Naive B cell (primary cell): Measurements from ENCODE around the gene TSNAX. TPM values are rescaled to one million over a fixed set of nuclear protein-coding genes. Genes with fewer than 3 reads are reported as not detected.

Source experiments
- ATAC-seq, 2 donors: fragments of 150-1000 bp; cut with Tn5 transposase; 2 replicates each; pipeline ENCODE4 v1.10.0; 2021; ENCODE audit warnings: low read depth in 2 of 2, mild to moderate bottlenecking in 2 of 2, moderate library complexity in 2 of 2
- DNase-seq: peaks from one replicate; pipeline ENCODE4 v3.0.0; 2022
- H3K27ac Mint-ChIP-seq, 6 donors: one replicate each; pipeline ENCODE4 v1.8.0; 2020 to 2022; ENCODE audit warnings: mild to moderate bottlenecking in 6 of 6, mixed read lengths in 6 of 6, moderate library complexity in 5 of 6, inconsistent platforms in 2 of 6
- H3K27me3 Mint-ChIP-seq, 3 donors: one replicate each; pipeline ENCODE4 v1.8.0; 2021 to 2022; ENCODE audit warnings: mixed read lengths in 3 of 3, mild to moderate bottlenecking in 1 of 3
- H3K36me3 Mint-ChIP-seq, 2 donors: one replicate each; pipeline ENCODE4 v1.8.0; 2020 to 2022; ENCODE audit warnings: mixed read lengths in 2 of 2, inconsistent platforms in 1 of 2, mild to moderate bottlenecking in 1 of 2
- H3K4me1 Mint-ChIP-seq, 3 donors: one replicate each; pipeline ENCODE4 v1.8.0; 2020 to 2022; ENCODE audit warnings: mixed read lengths in 3 of 3, inconsistent platforms in 1 of 3, mild to moderate bottlenecking in 1 of 3, moderate library complexity in 1 of 3
- H3K4me3 Mint-ChIP-seq, 8 donors: one replicate each; pipeline ENCODE4 v1.8.0; 2020 to 2022; ENCODE audit warnings: mild to moderate bottlenecking in 8 of 8, mixed read lengths in 8 of 8, moderate library complexity in 8 of 8, inconsistent platforms in 2 of 8
- H3K9me3 Mint-ChIP-seq, 7 donors: one replicate each; pipeline ENCODE4 v1.8.0; 2020 to 2022; ENCODE audit warnings: mixed read lengths in 7 of 7, mild to moderate bottlenecking in 5 of 7, inconsistent platforms in 2 of 7, moderate library complexity in 1 of 7
- polyA plus RNA-seq, 6 donors: library from polyadenylated mRNA; unstranded; fragments of 300-500 nt; fragmentation: Illumina TruSeq; gene quantifications; one replicate each; pipeline ENCODE4 v1.2.3, GENCODE V29; 2021; ENCODE audit warnings: low read depth in 6 of 6

Gene TSNAX, protein sequence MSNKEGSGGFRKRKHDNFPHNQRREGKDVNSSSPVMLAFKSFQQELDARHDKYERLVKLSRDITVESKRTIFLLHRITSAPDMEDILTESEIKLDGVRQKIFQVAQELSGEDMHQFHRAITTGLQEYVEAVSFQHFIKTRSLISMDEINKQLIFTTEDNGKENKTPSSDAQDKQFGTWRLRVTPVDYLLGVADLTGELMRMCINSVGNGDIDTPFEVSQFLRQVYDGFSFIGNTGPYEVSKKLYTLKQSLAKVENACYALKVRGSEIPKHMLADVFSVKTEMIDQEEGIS
- polyA plus RNA-seq = 100 to 1,000 TPM in 1 of 6 donors, 10 to 100 TPM in 5; 88.6 to 109 (median 92.6) TPM

DNA sequence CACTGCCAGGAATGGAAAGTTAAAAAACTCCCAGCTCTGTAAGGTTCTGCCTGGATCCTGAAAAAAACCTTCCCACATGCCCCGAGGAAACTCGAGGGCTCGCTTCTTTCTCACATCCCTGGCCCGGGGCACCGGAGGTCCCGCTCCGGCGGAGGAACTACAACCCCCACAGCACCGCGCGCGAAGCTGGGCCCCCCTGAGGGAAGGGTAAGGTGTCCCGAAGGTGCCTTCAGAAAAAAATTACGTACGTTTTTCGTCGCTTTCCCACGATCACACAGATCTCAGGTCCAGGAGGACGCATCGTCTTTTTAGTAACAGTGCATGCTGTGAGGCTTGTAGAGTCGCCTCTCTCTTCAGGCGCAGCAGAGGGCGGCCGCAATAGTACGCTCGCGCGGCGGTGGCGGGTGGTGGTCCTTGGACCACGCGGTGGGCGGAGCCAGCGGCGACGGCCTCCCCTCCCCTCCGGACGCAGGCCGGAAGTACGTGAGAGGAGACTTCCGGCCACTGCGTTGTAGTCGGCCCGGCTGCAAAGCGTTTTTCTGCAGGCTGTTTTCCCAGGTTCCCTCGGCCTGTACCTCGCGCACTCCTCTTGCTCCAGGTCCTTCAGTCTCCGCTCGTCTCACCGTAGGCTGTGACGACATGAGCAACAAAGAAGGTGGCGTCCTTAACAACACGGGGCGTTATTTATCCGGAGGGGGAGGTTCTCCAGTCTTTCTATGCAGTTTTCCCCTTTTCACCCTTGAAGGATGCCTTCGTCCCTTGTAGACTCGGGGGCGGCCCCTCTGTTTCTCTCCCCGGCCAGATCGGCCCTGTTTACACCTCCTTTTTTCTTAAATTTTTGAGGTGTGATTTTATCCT is at the start of gene TSNAX:
Gene TSNAX (plus strand): TSS at position 498 of the 858 bp plus-strand sequence. CDS start 142 bp downstream, at position 640.
- ATAC-seq = peak; percentile 89 to 90

DNA sequence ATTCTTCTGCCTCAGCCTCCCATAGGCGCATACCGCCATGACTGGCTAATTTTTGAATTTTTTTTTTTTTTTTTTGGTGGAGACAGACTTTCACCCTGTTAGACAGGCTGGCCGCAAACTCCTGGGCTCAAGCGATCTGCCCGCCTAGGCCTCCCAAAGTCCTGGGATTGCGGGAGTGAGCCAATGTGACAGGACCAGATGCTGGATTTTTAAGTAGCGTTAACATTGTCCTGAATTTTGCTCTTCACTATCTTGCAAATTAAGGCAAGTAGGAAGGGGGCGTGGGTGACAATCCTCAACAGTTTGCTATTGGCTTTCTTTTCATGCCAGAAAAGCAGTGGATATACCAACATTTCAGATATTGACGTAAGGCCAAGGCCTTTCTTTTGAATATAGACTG is 49.7 kb upstream of the TSNAX start:
- DNase-seq (no peak), ATAC-seq (no peak)
- Mint-ChIP-seq H3K4me1 (no peaks in the 10 kb centered on the region), H3K9me3 (peaks cover 0 to 5% (median 4%) of the 10 kb centered on the region in 7 donors), H3K27ac (no peak overlapping the region), H3K4me3 (no peak overlapping the region), H3K36me3 (no peaks in the 10 kb centered on the region), H3K27me3 (peaks cover 0 to 42% (median 13%) of the 10 kb centered on the region in 3 donors)

More for the DNA sequence above, at the start of gene TSNAX:
- peak; percentile 94 for DNase-seq
- peak within 1 kb of the TSS; percentile 99 to 100 (median 100) for H3K27ac Mint-ChIP-seq
- H3K27me3 Mint-ChIP-seq = no peaks in the 10 kb centered on the region
- H3K9me3 Mint-ChIP-seq = peaks cover 0 to 2% (median 0%) of the 10 kb centered on the region in 7 donors
- peaks cover 5 to 6% of the 10 kb centered on the region in 2 donors for H3K36me3 Mint-ChIP-seq
- H3K4me1 Mint-ChIP-seq = peaks cover 29 to 53% (median 38%) of the 10 kb centered on the region in 3 donors
- peak within 1 kb of the TSS; percentile 96 to 99 (median 98) for H3K4me3 Mint-ChIP-seq

GRCh38 chr1:231480008-231480407 is 48.5 kb upstream of the TSNAX start:
- peaks cover 0 to 34% (median 11%) of the 10 kb centered on the region in 3 donors for H3K27me3 Mint-ChIP-seq
- H3K9me3 Mint-ChIP-seq = peaks cover 0 to 5% (median 4%) of the 10 kb centered on the region in 7 donors
- no peak overlapping the region for H3K27ac Mint-ChIP-seq
- ATAC-seq (no peak), DNase-seq (no peak)
- no peaks in the 10 kb centered on the region for H3K36me3 Mint-ChIP-seq
- H3K4me3 Mint-ChIP-seq = no peak overlapping the region
- H3K4me1 Mint-ChIP-seq = no peaks in the 10 kb centered on the region

DNA sequence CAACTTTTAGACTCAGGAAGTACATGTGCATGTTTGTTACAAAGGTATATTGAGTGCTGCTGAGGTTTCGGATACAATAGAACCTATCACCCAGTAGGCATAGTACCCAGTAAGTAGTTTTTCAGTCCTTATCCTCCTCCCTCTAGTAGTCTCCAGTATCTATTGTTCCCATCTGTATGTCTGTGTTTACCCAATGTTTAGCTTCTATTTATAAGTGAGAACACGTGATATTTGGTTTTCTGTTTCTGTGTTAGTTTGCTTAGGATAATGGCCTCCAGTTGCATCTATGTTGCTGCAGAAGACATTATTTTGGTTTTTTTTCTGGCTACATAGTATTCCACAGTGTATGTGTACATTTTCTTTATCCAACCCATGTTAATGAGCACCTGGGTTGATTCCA is 47.2 kb upstream of the TSNAX start:
- no peak for DNase-seq
- H3K9me3 Mint-ChIP-seq = peaks cover 0 to 5% (median 4%) of the 10 kb centered on the region in 7 donors
- no peaks in the 10 kb centered on the region for H3K4me1 Mint-ChIP-seq
- peaks cover 9 to 21% (median 11%) of the 10 kb centered on the region in 3 donors for H3K27me3 Mint-ChIP-seq
- no peak overlapping the region for H3K27ac Mint-ChIP-seq
- no peaks in the 10 kb centered on the region for H3K36me3 Mint-ChIP-seq
- ATAC-seq = no peak
- H3K4me3 Mint-ChIP-seq = no peak overlapping the region

DNA sequence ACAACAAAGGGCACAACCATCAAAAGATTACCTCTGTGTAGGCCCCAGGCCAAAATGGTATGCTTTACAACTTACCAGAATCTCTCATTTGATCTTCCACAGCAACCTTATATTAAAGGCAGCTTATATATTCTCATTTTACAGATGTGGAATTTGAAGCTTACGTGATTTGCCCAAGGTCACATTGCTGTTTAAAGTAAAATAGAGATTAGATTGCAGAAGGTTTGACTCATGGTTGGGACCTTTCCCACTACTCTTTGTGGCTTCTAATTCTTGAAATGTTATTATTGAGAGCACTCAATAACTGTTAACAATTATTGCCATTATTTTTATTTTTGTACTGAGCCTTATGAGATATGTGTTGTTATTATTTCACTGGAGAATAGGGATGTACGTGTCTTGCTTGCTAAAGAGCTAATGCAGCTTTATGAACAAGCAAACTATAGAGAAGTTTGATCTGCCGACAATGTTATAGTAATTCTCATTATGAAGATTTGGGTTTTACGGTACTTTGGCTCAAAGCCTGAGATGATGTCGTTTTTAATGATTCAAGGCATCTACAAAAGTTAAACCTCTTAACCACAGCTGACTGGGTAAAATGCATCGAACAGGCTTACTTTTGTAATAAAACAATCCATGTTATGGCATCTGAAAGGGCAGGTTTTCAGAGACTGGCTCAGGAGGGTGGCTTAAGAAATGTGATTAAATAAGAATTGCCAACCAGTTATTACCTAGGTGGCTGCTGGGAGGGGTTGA is 43.3 kb upstream of the TSNAX start:
- Mint-ChIP-seq H3K4me1 (no peaks in the 10 kb centered on the region), H3K9me3 (peaks cover 0 to 2% (median under 1%) of the 10 kb centered on the region in 7 donors), H3K36me3 (no peaks in the 10 kb centered on the region), H3K27me3 (peaks cover 0 to 22% (median 20%) of the 10 kb centered on the region in 3 donors), H3K4me3 (no peak overlapping the region), H3K27ac (no peak overlapping the region)
- DNase-seq = no peak
- ATAC-seq = no peak

DNA sequence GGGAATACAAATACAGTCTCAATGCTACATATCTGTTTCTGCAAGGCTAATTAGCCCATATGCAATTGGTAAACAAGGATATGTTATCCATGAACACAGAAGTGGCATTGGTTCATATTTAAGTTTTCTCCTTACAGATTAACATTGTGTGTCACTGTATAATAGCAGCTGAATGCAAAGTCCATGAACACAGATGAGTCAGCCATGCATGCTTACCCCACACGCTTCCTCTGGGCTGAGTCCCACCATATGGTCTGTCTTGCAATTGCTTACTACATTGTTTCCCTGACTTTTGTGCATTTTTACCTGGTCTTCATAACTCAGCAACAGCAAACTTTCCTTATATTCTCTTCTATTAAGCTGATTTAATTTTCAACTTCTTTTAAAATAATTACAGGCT is 41.5 kb upstream of the TSNAX start:
- H3K9me3 Mint-ChIP-seq = no peaks in the 10 kb centered on the region
- H3K27ac Mint-ChIP-seq = no peak overlapping the region
- ATAC-seq (no peak), DNase-seq (no peak)
- no peak overlapping the region for H3K4me3 Mint-ChIP-seq
- H3K4me1 Mint-ChIP-seq = no peaks in the 10 kb centered on the region
- H3K36me3 Mint-ChIP-seq = no peaks in the 10 kb centered on the region
- H3K27me3 Mint-ChIP-seq = peaks cover 0 to 22% (median 10%) of the 10 kb centered on the region in 3 donors

DNA sequence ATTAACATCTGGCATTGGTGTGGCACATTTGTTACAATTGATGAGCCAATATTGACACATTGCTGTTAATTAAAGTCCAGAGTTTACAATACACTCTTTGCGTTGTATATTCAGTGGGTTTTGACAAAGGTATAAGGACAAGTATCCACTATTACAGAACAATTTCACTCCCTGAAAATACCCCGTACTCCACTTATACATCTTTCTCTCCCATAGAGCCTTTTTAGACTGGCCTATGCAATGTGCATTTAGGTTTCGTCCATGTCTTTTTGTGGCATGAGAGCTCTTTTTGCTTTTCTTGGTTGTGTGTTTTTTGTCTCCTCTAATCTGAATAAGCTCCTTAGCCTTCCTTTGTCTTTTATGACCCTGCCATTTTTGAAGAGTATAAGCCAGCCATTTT is 40.6 kb upstream of the TSNAX start:
- Mint-ChIP-seq H3K27ac (no peak overlapping the region), H3K36me3 (no peaks in the 10 kb centered on the region), H3K9me3 (no peaks in the 10 kb centered on the region), H3K4me3 (no peak overlapping the region), H3K27me3 (peaks cover 0 to 22% (median 10%) of the 10 kb centered on the region in 3 donors), H3K4me1 (no peaks in the 10 kb centered on the region)
- DNase-seq = no peak
- no peak for ATAC-seq

DNA sequence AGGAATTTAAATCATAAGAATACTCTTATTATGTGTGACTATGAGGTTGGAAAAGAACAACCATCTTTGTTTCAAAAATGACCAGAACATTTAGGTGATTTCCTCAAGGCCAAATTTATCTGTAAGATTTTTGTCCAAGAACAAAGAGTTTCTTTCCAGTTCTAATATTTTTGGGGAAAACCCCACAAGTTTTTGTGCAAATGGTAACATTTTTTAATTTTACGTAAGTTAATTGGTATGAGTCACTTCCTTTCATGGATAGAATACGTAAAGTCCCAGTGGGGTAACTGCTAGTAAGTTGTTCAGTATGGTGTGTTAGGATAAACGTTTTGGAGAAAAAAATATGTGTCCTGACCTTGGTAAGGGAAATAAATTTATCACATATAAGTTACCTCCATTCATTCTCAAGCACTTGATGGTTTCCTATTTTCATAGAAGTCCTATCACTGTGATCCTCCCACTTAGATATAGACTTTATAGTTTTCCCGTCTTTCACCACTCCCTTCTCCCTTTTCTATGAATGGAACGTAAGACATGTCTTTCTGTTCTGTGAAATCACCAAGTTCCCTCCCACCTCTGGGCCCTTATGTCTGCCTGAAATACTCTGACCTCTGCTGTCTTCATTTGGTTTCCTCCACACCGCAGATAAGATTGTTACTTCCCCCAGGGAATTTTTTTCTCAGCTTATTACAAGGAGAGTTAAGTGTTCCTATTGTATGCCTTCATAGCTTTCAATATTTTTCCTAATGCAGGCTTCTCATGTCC is 34.9 kb upstream of the TSNAX start:
- H3K9me3 Mint-ChIP-seq = peaks cover 8 to 23% (median 12%) of the 10 kb centered on the region in 7 donors
- H3K4me3 Mint-ChIP-seq = no peak overlapping the region
- ATAC-seq (no peak), DNase-seq (no peak)
- peaks cover 3 to 19% (median 14%) of the 10 kb centered on the region in 3 donors for H3K27me3 Mint-ChIP-seq
- H3K4me1 Mint-ChIP-seq = no peaks in the 10 kb centered on the region
- H3K27ac Mint-ChIP-seq = peak overlapping the region in 1 of 6 donors; percentile 8
- H3K36me3 Mint-ChIP-seq = peaks cover 0 to 16% of the 10 kb centered on the region in 2 donors

DNA sequence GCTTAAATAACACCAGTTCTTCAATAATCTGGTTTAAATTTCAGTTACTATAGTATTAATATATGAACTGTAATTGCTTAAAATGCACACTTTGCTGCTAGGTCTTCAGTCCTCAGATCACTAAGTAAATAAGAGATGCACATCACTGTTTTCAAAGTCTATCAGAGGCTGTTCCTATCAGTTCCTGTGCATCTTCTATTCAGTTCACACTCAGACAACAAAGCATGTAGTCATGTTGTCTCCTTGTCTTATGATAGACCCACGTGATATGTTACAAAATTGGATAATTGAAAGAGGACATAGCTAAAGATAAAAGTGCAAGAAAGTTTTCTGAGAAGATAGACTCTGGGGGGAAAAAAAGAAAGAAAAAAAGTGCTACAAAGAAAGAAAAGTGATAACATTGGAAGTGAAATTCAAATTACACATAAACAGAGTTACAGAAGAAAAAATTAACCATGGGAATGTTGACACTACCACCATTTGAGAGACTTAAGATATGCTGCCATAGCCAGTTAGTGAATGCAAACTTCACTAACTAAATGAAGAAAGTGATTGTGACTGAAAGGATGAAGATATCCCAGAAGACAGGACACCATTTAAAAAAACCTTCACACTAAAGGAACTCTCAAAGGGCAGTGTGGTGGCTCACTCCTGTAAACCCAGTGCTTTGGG is 33.9 kb upstream of the TSNAX start:
- Mint-ChIP-seq H3K4me3 (no peak overlapping the region), H3K4me1 (no peaks in the 10 kb centered on the region), H3K9me3 (peaks cover 10 to 33% (median 21%) of the 10 kb centered on the region in 7 donors), H3K36me3 (peaks cover 0 to 19% of the 10 kb centered on the region in 2 donors), H3K27ac (no peak overlapping the region), H3K27me3 (peaks cover 0 to 19% (median 14%) of the 10 kb centered on the region in 3 donors)
- no peak for ATAC-seq
- DNase-seq = no peak

DNA sequence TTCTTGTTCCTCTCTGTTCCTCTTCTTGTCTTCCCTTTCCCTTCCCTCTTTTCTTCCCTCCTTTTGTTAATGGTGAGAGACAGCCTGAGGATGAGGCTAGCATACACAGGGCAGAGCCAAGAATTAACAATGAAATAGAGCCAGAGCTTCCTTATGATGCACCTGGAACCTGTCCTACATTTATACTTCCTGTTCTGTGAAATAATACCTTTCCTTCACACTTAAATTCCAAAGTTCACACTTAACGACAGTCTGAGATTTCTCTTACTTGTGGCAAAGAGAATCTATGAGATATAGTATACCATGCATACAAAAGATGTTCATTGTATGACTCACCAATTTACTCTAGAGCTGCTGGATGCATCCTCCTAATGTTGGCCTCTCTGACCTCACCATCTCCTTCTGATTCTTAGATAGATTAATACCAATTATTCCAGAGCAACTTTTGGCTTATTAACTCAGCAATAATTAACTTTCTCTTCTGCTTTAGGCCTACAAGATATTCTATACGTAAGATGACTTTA is 30.8 kb upstream of the TSNAX start:
- peaks cover 16 to 56% (median 39%) of the 10 kb centered on the region in 7 donors for H3K9me3 Mint-ChIP-seq
- ATAC-seq (no peak), DNase-seq (no peak)
- H3K4me3 Mint-ChIP-seq = no peak overlapping the region
- H3K4me1 Mint-ChIP-seq = no peaks in the 10 kb centered on the region
- no peak overlapping the region for H3K27ac Mint-ChIP-seq
- peaks cover 0 to 20% (median 19%) of the 10 kb centered on the region in 3 donors for H3K27me3 Mint-ChIP-seq
- H3K36me3 Mint-ChIP-seq = peaks cover 1 to 35% of the 10 kb centered on the region in 2 donors

DNA sequence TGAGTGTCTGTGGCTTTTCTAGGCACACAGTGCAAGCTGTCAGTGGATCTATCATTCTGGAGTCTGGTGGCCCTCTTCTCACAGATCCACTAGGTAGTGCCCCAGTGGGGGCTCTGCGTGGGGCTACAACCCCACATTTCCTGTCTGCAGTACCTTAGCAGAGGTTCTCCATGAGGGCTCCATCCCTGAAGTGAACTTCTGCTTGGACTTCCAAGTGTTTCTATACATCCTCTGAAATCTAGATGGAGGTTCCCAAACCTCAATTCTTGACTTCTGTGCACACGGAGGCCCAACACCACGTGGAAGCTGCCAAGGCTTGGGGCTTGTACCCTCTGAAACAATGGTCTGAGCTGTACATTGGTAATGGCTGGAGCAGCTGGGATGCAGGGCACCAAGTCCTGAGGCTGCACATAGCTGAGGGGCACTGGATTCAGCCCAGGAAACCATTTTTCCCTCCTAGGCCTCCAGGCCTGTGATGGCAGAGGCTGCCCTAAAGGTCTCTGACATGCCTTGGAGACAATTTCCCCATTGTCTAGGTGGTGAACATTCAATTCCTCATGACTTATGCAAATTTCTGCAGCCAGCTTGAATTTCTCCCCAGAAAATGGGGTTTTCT is 29.2 kb upstream of the TSNAX start:
- Mint-ChIP-seq H3K4me3 (no peak overlapping the region), H3K36me3 (peaks cover 5 to 35% of the 10 kb centered on the region in 2 donors), H3K27ac (no peak overlapping the region), H3K27me3 (peaks cover 0 to 23% (median 15%) of the 10 kb centered on the region in 3 donors), H3K4me1 (no peaks in the 10 kb centered on the region), H3K9me3 (peaks cover 16 to 68% (median 45%) of the 10 kb centered on the region in 7 donors)
- DNase-seq (no peak), ATAC-seq (no peak)
